Muscle of back (tissue), 11 donors: ENCODE results near the gene TAF12. TPM values are rescaled to one million over a fixed set of nuclear protein-coding genes. Genes with fewer than 3 reads are reported as not detected.
"Not testable (repeated sequence)": the region's sequence is repeated elsewhere in the genome, so short reads cannot be mapped to it uniquely, and the experiment has no call there.

Source experiments
- DNase-seq, 3 donors: peaks; one replicate each; pipeline versions ENCODE4 v3.0.0 to v3.0.0-alpha.2; 2013
- polyA plus RNA-seq, 10 donors: library from polyadenylated mRNA; unstranded; fragments of 120-200 nt; gene quantifications; one replicate each; pipeline ENCODE4 v1.2.1, GENCODE V29; 2013; ENCODE audit not compliant: insufficient read length in 10 of 10

The TAF12 gene
- polyA plus RNA-seq, 10 donors = 24.5 to 33.0 (median 27.3) TPM

GRCh38 chr1:28586585-28587391 is 56.1 kb downstream of the TAF12 start:
- DNase-seq = not testable (repeated sequence)

GRCh38 chr1:28582248-28582615 is 60.6 kb downstream of the TAF12 start:
- DNase-seq = peak in 1 of 3 donors; percentile 55

- DNase-seq = peak; percentile 95 to 98 (median 97)
Measured at GRCh38 chr1:28581531-28582247, 61.2 kb downstream of the TAF12 start.

GRCh38 chr1:28580722-28581530 is 61.9 kb downstream of the TAF12 start:
- DNase-seq = peak in 1 of 3 donors; percentile 39

GRCh38 chr1:28579401-28579800 is 63.5 kb downstream of the TAF12 start:
- no peak for DNase-seq

- no peak for DNase-seq
Measured at GRCh38 chr1:28578696-28579218, 64.1 kb downstream of the TAF12 start.

- no peak for DNase-seq
Measured at GRCh38 chr1:28577738-28578536, 64.9 kb downstream of the TAF12 start.

GRCh38 chr1:28577052-28577678 is 65.7 kb downstream of the TAF12 start:
- no peak for DNase-seq

- no peak for DNase-seq
Measured at GRCh38 chr1:28573564-28573963, 69.3 kb downstream of the TAF12 start.

- not testable (repeated sequence) for DNase-seq
Measured at GRCh38 chr1:28572891-28573290, 70.0 kb downstream of the TAF12 start.

GRCh38 chr1:28571911-28572310 is 71.0 kb downstream of the TAF12 start:
- DNase-seq = no peak

GRCh38 chr1:28566931-28567330 is 75.9 kb downstream of the TAF12 start:
- DNase-seq = no peak

- DNase-seq = no peak
Measured at GRCh38 chr1:28565726-28566125, 77.1 kb downstream of the TAF12 start.

GRCh38 chr1:28565040-28565439 is 77.8 kb downstream of the TAF12 start:
- DNase-seq = no peak

GRCh38 chr1:28564310-28564709 is 78.6 kb downstream of the TAF12 start:
- no peak for DNase-seq

GRCh38 chr1:28560886-28561285 is 82.0 kb downstream of the TAF12 start:
- no peak for DNase-seq
